B cell (primary cell): ENCODE data around the gene MTIF2. TPM values are rescaled to one million over a fixed set of nuclear protein-coding genes. Genes with fewer than 3 reads are reported as not detected.
"Not testable (repeated sequence)": the region's sequence is repeated elsewhere in the genome, so short reads cannot be mapped to it uniquely, and the experiment has no call there.

Experiments used
- ATAC-seq: fragments of 200-7000 bp; cut with Tn5 transposase; one replicate; pipeline ENCODE4 v1.10.0; 2021; ENCODE audit warnings: low read depth, mild to moderate bottlenecking, moderate number of reproducible peaks, moderate library complexity
- CTCF ChIA-PET: fragments of 350-600 bp; sonication (Branson Sonifier 250); formaldehyde crosslinking; loops from one replicate; lab custom pipeline; 2021; ENCODE audit warnings: antibody characterized with exemption, inconsistent platforms; lab: Charles Lee
- POLR2A ChIA-PET: fragments of 350-600 bp; sonication (Branson Sonifier 250); formaldehyde crosslinking; loops from one replicate; lab custom pipeline; 2021; ENCODE audit warnings: antibody characterized with exemption; lab: Charles Lee
- DNase-seq: peaks from one replicate; pipeline ENCODE4 v3.0.0; 2013
- H2AFZ ChIP-seq: 2 replicates; pipeline ENCODE4 v1.6.1; 2012; ENCODE audit warnings: mild to moderate bottlenecking, low read depth, low read length; ENCODE audit not compliant: insufficient read depth, poor library complexity, severe bottlenecking
- H3K27ac ChIP-seq, 2 donors: 1 replicate in 1 of 2; 2 replicates in 1 of 2; pipeline ENCODE4 v1.5.1; 2012 to 2013; ENCODE audit warnings: low read length in 2 of 2, mild to moderate bottlenecking in 2 of 2, moderate library complexity in 1 of 2
- H3K27me3 ChIP-seq, 4 experiments: fragments of 200-600 bp in 1 of 4; sonication (generic) in 1 of 4; replicated peaks in 1 of 4; 1 replicate in 2 of 4; 2 replicates in 2 of 4; pipeline versions ENCODE4 v1.6.1 to v1.7.0; 2013 to 2016; ENCODE audit warnings: low read length in 3 of 4, mild to moderate bottlenecking in 2 of 4, mixed read lengths in 1 of 4, moderate library complexity in 1 of 4; ENCODE audit not compliant: insufficient read depth in 4 of 4, control insufficient read depth in 3 of 4; ENCODE audit errors: control extremely low read depth in 1 of 4
- H3K36me3 ChIP-seq, 2 experiments: replicated peaks in 1 of 2; 1 replicate in 1 of 2; 2 replicates in 1 of 2; pipeline versions ENCODE4 v1.6.1 to v1.7.1; 2013; ENCODE audit warnings: low read length in 1 of 2; ENCODE audit not compliant: insufficient read depth in 2 of 2, control insufficient read depth in 1 of 2; ENCODE audit errors: control extremely low read depth in 1 of 2, extremely low read depth in 1 of 2
- H3K4me1 ChIP-seq, 2 donors: fragments of 200-600 bp in 1 of 2; sonication (generic) in 1 of 2; 1 replicate in 1 of 2; 2 replicates in 1 of 2; pipeline versions ENCODE4 v1.5.1 to v1.6.1; 2013 to 2017; ENCODE audit warnings: low read length in 2 of 2; ENCODE audit not compliant: control insufficient read depth in 2 of 2, insufficient read depth in 2 of 2
- H3K4me2 ChIP-seq: replicated peaks from 2 replicates; pipeline ENCODE3; 2012; ENCODE audit warnings: mild to moderate bottlenecking, low read depth, low read length; ENCODE audit not compliant: poor library complexity, severe bottlenecking
- H3K4me3 ChIP-seq, 5 experiments: fragments of 200-600 bp in 1 of 5; sonication (generic) in 1 of 5; 1 replicate in 3 of 5; 2 replicates in 2 of 5; pipeline versions ENCODE4 v1.5.1 to v1.7.0; 2011 to 2016; ENCODE audit warnings: low read length in 4 of 5, mild to moderate bottlenecking in 4 of 5, low read depth in 2 of 5, control low read depth in 1 of 5, moderate library complexity in 1 of 5; ENCODE audit not compliant: insufficient read depth in 1 of 5; ENCODE audit errors: control extremely low read depth in 1 of 5, extremely low read depth in 1 of 5
- H3K79me2 ChIP-seq: fragments of 200-600 bp; sonication (generic); one replicate; pipeline ENCODE4 v1.6.0; 2016; ENCODE audit warnings: low read length; ENCODE audit not compliant: control insufficient read depth, insufficient read depth
- H3K9ac ChIP-seq: fragments of 200-600 bp; sonication (generic); 2 replicates; pipeline ENCODE4 v1.6.1; 2017; ENCODE audit warnings: mild to moderate bottlenecking, low read length, moderate library complexity
- H3K9me3 ChIP-seq, 3 donors: one replicate each; pipeline versions ENCODE4 v1.6.1 to v1.7.1; 2013; ENCODE audit warnings: low read length in 2 of 3; ENCODE audit not compliant: control insufficient read depth in 2 of 3, insufficient read depth in 1 of 3; ENCODE audit errors: control extremely low read depth in 1 of 3
- H4K20me1 ChIP-seq: 2 replicates; pipeline ENCODE4 v1.6.0; 2012; ENCODE audit warnings: mild to moderate bottlenecking, low read length; ENCODE audit not compliant: insufficient read depth, control insufficient read depth, poor library complexity, severe bottlenecking
- H3K27ac Mint-ChIP-seq: one replicate; pipeline ENCODE4 v1.8.0; 2021; ENCODE audit warnings: mixed read lengths
- H3K27me3 Mint-ChIP-seq: one replicate; pipeline ENCODE4 v1.8.0; 2021; ENCODE audit warnings: mixed read lengths
- H3K4me1 Mint-ChIP-seq: one replicate; pipeline ENCODE4 v1.8.0; 2021; ENCODE audit warnings: mixed read lengths
- H3K4me3 Mint-ChIP-seq: one replicate; pipeline ENCODE4 v1.8.0; 2021; ENCODE audit warnings: mixed read lengths
- H3K9me3 Mint-ChIP-seq: one replicate; pipeline ENCODE4 v1.8.0; 2022; ENCODE audit warnings: mixed read lengths; ENCODE audit not compliant: insufficient read depth
- CTCF ChIP-seq: fragments of 200-600 bp; IDR thresholded peaks from one replicate; pipeline ENCODE4 v1.8.0; 2022; ENCODE audit warnings: antibody characterized with exemption, mild to moderate bottlenecking
- EZH2 ChIP-seq: IDR thresholded peaks from 2 replicates; pipeline ENCODE4 v1.6.1; 2012; ENCODE audit warnings: borderline replicate concordance, low read depth, mild to moderate bottlenecking, moderate library complexity, low read length; ENCODE audit not compliant: insufficient read depth, poor library complexity, severe bottlenecking
- WGBS: methylation state at CpG from one replicate; pipeline ENCODE4 v1.1.5; 2013; ENCODE audit warnings: missing lambda C conversion rate; ENCODE audit not compliant: insufficient coverage; 5-methylcytosine and 5-hydroxymethylcytosine counted together
- intact Hi-C: fragments of 100-400 bp; cut with micrococcal nuclease; formaldehyde crosslinking; loops from one replicate; pipeline ENCODE4 v1.10.0; 2022
- polyA plus RNA-seq: library from polyadenylated mRNA; depleted of rRNA; stranded (reverse); fragments of >200 nt; gene quantifications from 2 replicates; pipeline ENCODE4 v1.2.3, GENCODE V29; 2012
- total RNA-seq, 2 donors: library from RNA; stranded (reverse); fragments of 120-200 nt in 1 of 2; gene quantifications; 1 replicate in 1 of 2; 2 replicates in 1 of 2; pipeline versions ENCODE4 v1.2.3 to v1.2.4, GENCODE V29; 2013 to 2022

MTIF2 gene
- total and polyA plus RNA-seq, 2 donors (not counting 1 experiment from before 2014, with no cell fraction given), result 12.9 to 36.7 TPM

GRCh38 chr2:55227437-55228225 is 41.4 kb downstream of the MTIF2 start:
- H3K9ac ChIP-seq, H3K27me3 Mint-ChIP-seq, ATAC-seq, POLR2A ChIA-PET, CTCF ChIA-PET, H3K36me3 ChIP-seq, H4K20me1 ChIP-seq, H3K27me3 ChIP-seq, H3K9me3 Mint-ChIP-seq: not testable (repeated sequence)
- peak overlapping the region in 1 of 5 experiments; percentile 15 for H3K4me3 ChIP-seq
- DNase-seq, result peak; percentile 32
- intact Hi-C loops, result loop anchor here (10.0 kb wide), 1 partner anchor 467 kb away; the partner anchor contains the start of gene PNPT1
- WGBS, result 40% methylated on average over 2 of the region's 7 CpGs
- H3K27ac ChIP-seq, result peak overlapping the region; percentile 38 to 57
- peaks cover 19% of the 10 kb centered on the region for H3K79me2 ChIP-seq
- peak overlapping the region; percentile 44 for H3K4me2 ChIP-seq
- Mint-ChIP-seq H3K4me1 (peaks cover 35% of the 10 kb centered on the region), H3K4me3 (peak overlapping the region; percentile 51), H3K27ac (peak overlapping the region; percentile 80)
- H3K4me1 ChIP-seq, result peaks cover 20 to 28% of the 10 kb centered on the region in 2 donors
- peak overlapping the region; percentile 50 for H2AFZ ChIP-seq
- H3K9me3 ChIP-seq, result peaks cover 0 to 11% (median 0%) of the 10 kb centered on the region in 3 donors

GRCh38 chr2:55225481-55226020 is 43.5 kb downstream of the MTIF2 start:
- H3K4me1 Mint-ChIP-seq, result peaks cover 29% of the 10 kb centered on the region
- no peak overlapping the region for H3K27ac Mint-ChIP-seq
- intact Hi-C loops, result loop anchor here (10.0 kb wide), 1 partner anchor 469 kb away; the partner anchor contains the start of gene PNPT1
- H3K79me2 ChIP-seq, result peaks cover under 1% of the 10 kb centered on the region
- no peak overlapping the region for H2AFZ ChIP-seq
- POLR2A ChIA-PET, result no interaction called here
- no peak overlapping the region for H3K4me2 ChIP-seq
- CTCF ChIA-PET, result interaction anchor here (1.4 kb wide), 1 partner anchor 28 kb away, joined by 3 read pairs; no protein-coding TSS in a partner anchor
- H3K27me3 Mint-ChIP-seq, result no peaks in the 10 kb centered on the region
- H3K4me3 ChIP-seq, result no peak overlapping the region
- no peaks in the 10 kb centered on the region for H3K36me3 ChIP-seq
- no peaks in the 10 kb centered on the region for H4K20me1 ChIP-seq
- peak overlapping the region; percentile 35 for H3K4me3 Mint-ChIP-seq
- DNase-seq (peak; percentile 17), ATAC-seq (no peak)
- WGBS, result 98% methylated on average over 17 of the region's 19 CpGs
- peaks cover 16 to 24% of the 10 kb centered on the region in 2 donors for H3K4me1 ChIP-seq
- no peak overlapping the region for H3K9ac ChIP-seq
- H3K9me3 ChIP-seq, result peaks cover 0 to 11% (median 0%) of the 10 kb centered on the region in 3 donors
- H3K27ac ChIP-seq, result no peak overlapping the region
- no peaks in the 10 kb centered on the region for H3K27me3 ChIP-seq
- H3K9me3 Mint-ChIP-seq, result peaks cover 4% of the 10 kb centered on the region
- no peak for TF ChIP-seq EZH2
- TF ChIP-seq CTCF, result no peak
